Astrocyte (in vitro differentiated cells and primary cell): ENCODE data around the gene MAN1A1.

Source experiments
- CTCF ChIP-seq: IDR thresholded peaks from 2 replicates; pipeline ENCODE4 v1.5.1; 2011; ENCODE audit warnings: low read depth, mild to moderate bottlenecking, inconsistent platforms, low read length, moderate library complexity; ENCODE audit not compliant: insufficient read depth
- EZH2 ChIP-seq: IDR thresholded peaks from 2 replicates; pipeline ENCODE4 v1.6.1; 2012; ENCODE audit warnings: mild to moderate bottlenecking, low read length, inconsistent platforms; ENCODE audit not compliant: insufficient read depth

GRCh38 chr6:119172824-119173223, 176.7 kb downstream of the MAN1A1 start:
- TF ChIP-seq CTCF (no peak), EZH2 (no peak)
